Epithelial cell of proximal tubule (primary cell): Measurements from ENCODE around the gene TET3. TPM values are rescaled to one million over a fixed set of nuclear protein-coding genes. Genes with fewer than 3 reads are reported as not detected.

Source experiments
- DNase-seq: peaks from one replicate; pipeline ENCODE4 v3.0.0-alpha.2; 2011; ENCODE audit warnings: low read depth
- H3K4me3 ChIP-seq: 2 replicates; pipeline ENCODE4 v1.5.1; 2011; ENCODE audit warnings: low read depth, mild to moderate bottlenecking, low read length
- CTCF ChIP-seq: conservative IDR thresholded peaks from 2 replicates; pipeline ENCODE4 v1.5.1; 2012; ENCODE audit warnings: low read depth, mild to moderate bottlenecking, low read length
- total RNA-seq: library from RNA; depleted of rRNA; stranded (reverse); fragments of >200 nt; gene quantifications from 2 replicates; pipeline ENCODE4 v1.2.3, GENCODE V29; 2015

TET3 gene
- total RNA-seq, 1 donor from 2014 or later = 4.8 TPM

- no peak overlapping the region for H3K4me3 ChIP-seq
- no peak for TF ChIP-seq CTCF
- DNase-seq = no peak
Observed at GRCh38 chr2:73999881-74000597, 15.3 kb downstream of the TET3 start.

GRCh38 chr2:74000666-74001065 lies 16.0 kb downstream of the TET3 start:
- DNase-seq = no peak
- no peak for TF ChIP-seq CTCF
- H3K4me3 ChIP-seq = no peak overlapping the region

- TF ChIP-seq CTCF = no peak
- DNase-seq = no peak
- H3K4me3 ChIP-seq = no peak overlapping the region
Observed at GRCh38 chr2:74001121-74001520, 16.4 kb downstream of the TET3 start.

GRCh38 chr2:74001781-74002504 lies 17.2 kb downstream of the TET3 start:
- peak overlapping the region; percentile 44 for H3K4me3 ChIP-seq
- DNase-seq = no peak
- TF ChIP-seq CTCF = no peak

GRCh38 chr2:74002505-74003421 lies 18.1 kb downstream of the TET3 start:
- no peak for DNase-seq
- no peak for TF ChIP-seq CTCF
- H3K4me3 ChIP-seq = peak overlapping the region; percentile 58

GRCh38 chr2:74003494-74004211 lies 18.9 kb downstream of the TET3 start:
- no peak for TF ChIP-seq CTCF
- H3K4me3 ChIP-seq = no peak overlapping the region
- no peak for DNase-seq
